Trophoblast cell (in vitro differentiated cells and primary cell): ENCODE measurements around the gene SEMA3F.
A peak's percentile ranks its signal among the peaks of the same experiment; 100 is the strongest.

ENCODE experiments used
- DNase-seq, 2 donors: peaks; one replicate each; pipeline ENCODE4 v3.0.0-alpha.2; 2016
- H2AFZ ChIP-seq: 2 replicates; pipeline ENCODE4 v1.6.1; 2013; ENCODE audit warnings: low read length, moderate library complexity, mild to moderate bottlenecking; ENCODE audit not compliant: insufficient read depth, poor library complexity
- H2AK5ac ChIP-seq: 2 replicates; pipeline ENCODE4 v1.6.1; 2013; ENCODE audit warnings: mild to moderate bottlenecking, low read length
- H2BK120ac ChIP-seq: 2 replicates; pipeline ENCODE4 v1.6.1; 2013; ENCODE audit warnings: low read length, mild to moderate bottlenecking, moderate library complexity; ENCODE audit not compliant: insufficient read depth, poor library complexity
- H2BK12ac ChIP-seq: 2 replicates; pipeline ENCODE4 v1.6.1; 2013; ENCODE audit warnings: mild to moderate bottlenecking, low read length, moderate library complexity
- H2BK5ac ChIP-seq: 2 replicates; pipeline ENCODE4 v1.6.1; 2013; ENCODE audit warnings: low read length, low read depth, moderate library complexity, mild to moderate bottlenecking; ENCODE audit not compliant: poor library complexity
- H3K14ac ChIP-seq: 2 replicates; pipeline ENCODE4 v1.6.1; 2013; ENCODE audit warnings: mild to moderate bottlenecking, low read length
- H3K18ac ChIP-seq: 2 replicates; pipeline ENCODE4 v1.6.1; 2013; ENCODE audit warnings: mild to moderate bottlenecking, low read length
- H3K23ac ChIP-seq: 2 replicates; pipeline ENCODE4 v1.6.1; 2013; ENCODE audit warnings: low read length
- H3K27ac ChIP-seq: 2 replicates; pipeline ENCODE4 v1.5.1; 2013; ENCODE audit warnings: low read depth, mild to moderate bottlenecking, inconsistent platforms, low read length, moderate library complexity
- H3K27me3 ChIP-seq: 2 replicates; pipeline ENCODE4 v1.6.1; 2013; ENCODE audit warnings: inconsistent platforms, mild to moderate bottlenecking, low read length, moderate library complexity; ENCODE audit not compliant: insufficient read depth
- H3K36me3 ChIP-seq, 2 experiments: 1 replicate in 1 of 2; 2 replicates in 1 of 2; pipeline ENCODE4 v1.6.1; 2013; ENCODE audit warnings: low read length in 2 of 2, mild to moderate bottlenecking in 2 of 2, moderate library complexity in 1 of 2; ENCODE audit not compliant: insufficient read depth in 2 of 2, control insufficient read depth in 1 of 2
- H3K4ac ChIP-seq: 2 replicates; pipeline ENCODE4 v1.6.1; 2013; ENCODE audit warnings: low read depth, mild to moderate bottlenecking, low read length, moderate library complexity
- H3K4me1 ChIP-seq, 2 experiments: 1 replicate in 1 of 2; 2 replicates in 1 of 2; pipeline ENCODE4 v1.6.1; 2013; ENCODE audit warnings: low read length in 2 of 2, mild to moderate bottlenecking in 2 of 2, moderate library complexity in 1 of 2; ENCODE audit not compliant: insufficient read depth in 2 of 2, control insufficient read depth in 1 of 2
- H3K4me2 ChIP-seq: 2 replicates; pipeline ENCODE4 v1.6.1; 2013; ENCODE audit warnings: inconsistent platforms, mild to moderate bottlenecking, low read length, moderate library complexity
- H3K4me3 ChIP-seq: 2 replicates; pipeline ENCODE4 v1.5.1; 2013; ENCODE audit warnings: mild to moderate bottlenecking, low read depth, low read length, inconsistent platforms
- H3K79me1 ChIP-seq: one replicate; pipeline ENCODE4 v1.6.1; 2013; ENCODE audit warnings: low read length
- H3K79me2 ChIP-seq: 2 replicates; pipeline ENCODE4 v1.6.1; 2013; ENCODE audit warnings: low read length, mild to moderate bottlenecking; ENCODE audit not compliant: control insufficient read depth, insufficient read depth, poor library complexity
- H3K9ac ChIP-seq: 2 replicates; pipeline ENCODE4 v1.6.1; 2013; ENCODE audit warnings: mild to moderate bottlenecking, low read length
- H3K9me3 ChIP-seq: 2 replicates; pipeline ENCODE4 v1.6.1; 2013; ENCODE audit warnings: low read depth, mild to moderate bottlenecking, control low read depth, inconsistent platforms, low read length; ENCODE audit not compliant: insufficient read depth
- H4K12ac ChIP-seq: 2 replicates; pipeline ENCODE4 v1.6.1; 2013; ENCODE audit warnings: low read depth, mild to moderate bottlenecking, low read length, moderate library complexity
- H4K8ac ChIP-seq: 2 replicates; pipeline ENCODE4 v1.6.1; 2013; ENCODE audit warnings: low read depth, mild to moderate bottlenecking, low read length, moderate library complexity
- H4K91ac ChIP-seq: one replicate; pipeline ENCODE4 v1.6.1; 2013; ENCODE audit warnings: low read depth, mild to moderate bottlenecking, low read length, moderate library complexity
- WGBS: extraction: QIAGEN DNeasy Blood & Tissue Kit; methylation state at CpG from one replicate; pipeline ENCODE4 v1.1.7; 2013; ENCODE audit warnings: missing lambda C conversion rate; ENCODE audit not compliant: insufficient read length, insufficient coverage; ENCODE audit errors: extremely low coverage; 5-methylcytosine and 5-hydroxymethylcytosine counted together

The SEMA3F gene

DNA sequence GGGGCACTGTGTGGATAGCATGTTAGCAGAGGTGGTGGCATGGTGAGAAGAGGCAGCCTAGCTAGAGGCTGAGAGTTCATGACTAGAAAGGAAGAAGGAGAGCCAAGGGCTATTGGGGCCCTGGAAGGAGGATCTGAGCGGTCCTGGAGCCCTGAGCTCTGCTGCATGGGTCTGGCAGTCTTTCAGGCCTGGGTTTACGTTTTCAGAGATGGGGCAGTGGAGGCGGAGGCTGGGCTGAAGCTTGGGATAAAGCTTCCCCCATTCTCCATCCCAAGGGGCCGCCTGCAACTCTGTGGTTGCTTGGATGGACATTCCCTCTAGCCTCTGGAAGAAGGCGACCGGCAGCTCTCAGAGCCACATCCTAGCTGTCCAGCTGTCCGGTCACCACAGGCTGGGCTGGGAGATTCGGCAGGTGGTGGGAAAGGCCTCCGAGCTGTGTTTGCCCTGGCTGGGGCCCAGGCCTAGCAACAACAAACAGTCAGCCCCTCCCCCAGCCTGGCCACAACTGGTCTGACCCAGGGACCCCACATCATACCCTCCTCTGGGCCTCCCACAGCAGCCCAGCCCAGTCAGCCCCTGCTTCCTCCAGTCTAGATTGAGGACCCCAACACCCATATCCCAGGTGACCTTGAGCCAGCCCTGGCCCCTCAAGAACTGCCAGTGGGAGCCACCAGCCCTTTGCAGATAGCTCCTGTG lies 48.1 kb downstream of the SEMA3F start:
- Histone ChIP-seq H2AFZ (no peak overlapping the region), H3K4ac (no peak overlapping the region), H2AK5ac (no peak overlapping the region), H3K9me3 (peaks cover 3% of the 10 kb centered on the region), H3K4me3 (no peak overlapping the region), H3K27ac (no peak overlapping the region), H3K14ac (peak overlapping the region; percentile 26), H3K4me1 (peaks cover 9 to 14% of the 10 kb centered on the region in 2 experiments), H3K36me3 (no peaks in the 10 kb centered on the region), H3K9ac (no peak overlapping the region), H3K23ac (no peak overlapping the region), H2BK120ac (peak overlapping the region; percentile 1), H2BK12ac (peak overlapping the region; percentile 7), H4K8ac (no peak overlapping the region), H3K4me2 (no peak overlapping the region), H4K91ac (peak overlapping the region; percentile 25), H3K27me3 (peaks cover 22% of the 10 kb centered on the region), H2BK5ac (no peak overlapping the region), H3K79me2 (peaks cover 2% of the 10 kb centered on the region), H3K79me1 (no peaks in the 10 kb centered on the region), H4K12ac (no peak overlapping the region), H3K18ac (no peak overlapping the region)
- DNase-seq, result no peak
- no CpG with 5 or more reads among the region's 9 CpGs for WGBS

DNA sequence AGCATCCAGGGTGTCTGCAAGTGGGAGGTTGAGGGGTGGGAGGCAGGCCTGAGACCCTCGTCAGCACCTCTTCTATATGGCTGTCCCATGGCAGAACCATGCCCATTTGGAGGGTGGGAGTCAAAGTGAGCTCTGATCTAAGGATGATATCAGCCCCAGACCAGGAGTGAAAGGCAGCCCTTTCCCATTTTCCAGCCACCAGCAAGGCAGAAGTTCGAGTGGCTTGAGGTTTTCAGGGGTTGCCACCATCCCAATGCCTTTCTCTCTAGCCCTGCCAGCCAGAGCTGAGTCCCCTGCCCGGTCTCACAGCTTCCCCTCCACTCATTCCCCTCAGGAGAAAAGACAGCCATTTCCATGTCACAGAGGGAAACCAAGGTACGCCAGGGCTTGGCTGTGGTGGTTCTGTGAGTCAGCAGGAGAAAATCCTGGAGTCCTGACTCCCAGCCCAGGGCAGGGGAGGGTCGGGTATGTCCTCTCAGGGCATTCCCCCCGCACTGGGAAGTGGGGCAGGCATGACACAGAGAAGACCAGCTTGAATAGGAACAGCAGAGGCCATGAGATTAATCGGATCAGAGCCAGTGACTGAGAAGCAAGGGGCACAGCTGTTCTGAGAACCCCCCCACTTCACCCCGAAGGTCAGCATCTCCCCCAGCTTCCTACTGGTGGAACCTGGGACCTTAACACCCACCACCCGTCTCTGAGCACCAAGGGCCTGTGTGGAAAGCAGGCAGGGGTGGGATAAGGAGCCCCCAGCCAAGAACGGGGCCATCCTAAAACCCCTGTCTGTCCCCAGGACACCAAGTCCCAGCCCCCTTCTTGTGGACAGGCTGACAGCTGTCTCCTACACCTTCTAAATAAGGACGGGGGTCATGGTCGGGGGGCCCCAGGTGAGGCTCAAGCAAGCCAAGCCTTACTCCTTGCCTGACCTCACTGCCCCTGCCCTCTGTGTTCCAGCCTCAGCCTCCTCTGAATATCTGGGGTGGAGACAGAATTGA lies 49.0 kb downstream of the SEMA3F start:
- H2AK5ac ChIP-seq, result no peak overlapping the region
- H3K18ac ChIP-seq, result no peak overlapping the region
- no peak overlapping the region for H3K4ac ChIP-seq
- peaks cover 3% of the 10 kb centered on the region for H3K9me3 ChIP-seq
- H2BK5ac ChIP-seq, result no peak overlapping the region
- H3K4me3 ChIP-seq, result no peak overlapping the region
- peaks cover 9 to 14% of the 10 kb centered on the region in 2 experiments for H3K4me1 ChIP-seq
- peaks cover 2% of the 10 kb centered on the region for H3K79me2 ChIP-seq
- peak overlapping the region; percentile 26 for H3K14ac ChIP-seq
- no peak overlapping the region for H3K4me2 ChIP-seq
- peak overlapping the region; percentile 54 for H2BK120ac ChIP-seq
- H3K27ac ChIP-seq, result no peak overlapping the region
- DNase-seq, result peak in 1 of 2 donors; percentile 7
- no peak overlapping the region for H3K9ac ChIP-seq
- H4K91ac ChIP-seq, result peak overlapping the region; percentile 65
- H4K12ac ChIP-seq, result no peak overlapping the region
- H3K27me3 ChIP-seq, result peaks cover 22% of the 10 kb centered on the region
- no peaks in the 10 kb centered on the region for H3K79me1 ChIP-seq
- no CpG with 5 or more reads among the region's 12 CpGs for WGBS
- no peak overlapping the region for H4K8ac ChIP-seq
- no peak overlapping the region for H2AFZ ChIP-seq
- H3K23ac ChIP-seq, result no peak overlapping the region
- peak overlapping the region; percentile 7 for H2BK12ac ChIP-seq
- no peaks in the 10 kb centered on the region for H3K36me3 ChIP-seq

- Histone ChIP-seq H3K27me3 (peaks cover 22% of the 10 kb centered on the region), H3K4me2 (peak within 1 kb of the TSS; percentile 75), H2BK12ac (peak within 1 kb of the TSS; percentile 68), H4K8ac (peak within 1 kb of the TSS; percentile 20), H3K36me3 (no peaks in the 10 kb centered on the region), H3K27ac (no peak within 1 kb of the TSS), H3K18ac (no peak within 1 kb of the TSS), H3K4ac (no peak within 1 kb of the TSS), H3K4me3 (peak within 1 kb of the TSS; percentile 38), H3K9ac (peak within 1 kb of the TSS; percentile 30), H4K91ac (peak within 1 kb of the TSS; percentile 65), H3K79me2 (peaks cover 2% of the 10 kb centered on the region), H4K12ac (no peak within 1 kb of the TSS), H3K14ac (peak within 1 kb of the TSS; percentile 42), H3K9me3 (peaks cover 3% of the 10 kb centered on the region), H3K23ac (no peak within 1 kb of the TSS), H3K4me1 (peaks cover 9 to 14% of the 10 kb centered on the region in 2 experiments), H2AK5ac (no peak within 1 kb of the TSS), H2AFZ (peak within 1 kb of the TSS; percentile 27), H3K79me1 (no peaks in the 10 kb centered on the region), H2BK120ac (peak within 1 kb of the TSS; percentile 54), H2BK5ac (peak within 1 kb of the TSS; percentile 3)
- DNase-seq, result peak in 1 of 2 donors; percentile 14
- WGBS, result no CpG with 5 or more reads among the region's 41 CpGs
Observed at GRCh38 chr3:50204804-50205412, 49.8 kb downstream of the SEMA3F start, which contains the start of gene SLC38A3. TSS of gene SLC38A3 (plus strand) at chr3:50205271. CDS start at chr3:50214200, 8,929 bp downstream.
